Transverse colon (tissue), 4 donors: Measurements from ENCODE around the gene FBL. TPM values are rescaled to one million over a fixed set of nuclear protein-coding genes. Genes with fewer than 3 reads are reported as not detected.
"Not testable (repeated sequence)": the region's sequence is repeated elsewhere in the genome, so short reads cannot be mapped to it uniquely, and the experiment has no call there.

Experiments used
- DNase-seq: peaks from one replicate; pipeline ENCODE4 v3.0.0-alpha.2; 2019
- H3K27ac ChIP-seq, 4 donors: fragments of 200-600 bp; sonication (generic); 2 replicates each; pipeline ENCODE4 v1.5.1; 2016 to 2018; ENCODE audit warnings: inconsistent platforms in 4 of 4
- H3K27me3 ChIP-seq: fragments of 200-600 bp; sonication (generic); 2 replicates; pipeline ENCODE4 v1.5.1; 2017; ENCODE audit warnings: inconsistent platforms
- H3K36me3 ChIP-seq, 4 donors: fragments of 200-600 bp; sonication (generic); 2 replicates each; pipeline ENCODE4 v1.5.1; 2017 to 2019; ENCODE audit warnings: inconsistent platforms in 4 of 4
- H3K4me1 ChIP-seq, 4 donors: fragments of 200-600 bp; sonication (generic); 2 replicates each; pipeline ENCODE4 v1.5.1; 2017 to 2020; ENCODE audit warnings: inconsistent platforms in 4 of 4
- H3K4me3 ChIP-seq, 4 donors: fragments of 200-600 bp; sonication (generic); 1 replicate in 1 of 4; 2 replicates in 3 of 4; pipeline versions ENCODE4 v1.5.1 to v1.6.1; 2017 to 2019; ENCODE audit warnings: inconsistent platforms in 4 of 4
- H3K9me3 ChIP-seq, 2 donors: fragments of 200-600 bp; sonication (generic); 2 replicates each; pipeline ENCODE4 v1.5.1; 2017 to 2019; ENCODE audit warnings: inconsistent platforms in 2 of 2
- EP300 ChIP-seq: sonication (generic); formaldehyde crosslinking; IDR thresholded peaks from one replicate; pipeline ENCODE4 v1.6.1; 2017; ENCODE audit warnings: antibody characterized with exemption, low read depth
- POLR2A ChIP-seq: fragments of 450-650 bp; IDR thresholded peaks from one replicate; pipeline ENCODE4 v1.6.1; 2016; ENCODE audit warnings: antibody characterized with exemption, mild to moderate bottlenecking, moderate library complexity
- POLR2AphosphoS5 ChIP-seq, 3 donors: sonication (generic); formaldehyde crosslinking; IDR thresholded peaks; one replicate each; pipeline ENCODE4 v1.6.1; 2016; ENCODE audit warnings: antibody characterized with exemption in 3 of 3
- WGBS, 2 donors: methylation state at CpG; one replicate each; pipeline ENCODE4 v1.1.5; 2018; ENCODE audit warnings: low coverage in 1 of 2; 5-methylcytosine and 5-hydroxymethylcytosine counted together
- in situ Hi-C, 4 donors: fragments of 200-750 bp; cut with MboI; loops; one replicate each; pipeline versions ENCODE4 v1.15.0 to v1.15.1; 2017; ENCODE audit warnings: low sequenced_read_pairs in 3 of 4, low pct_ligation_motif_present in 1 of 4, low pct_unique_long_range_greater_than_20kb in 1 of 4
- intact Hi-C: fragments of 100-400 bp; cut with DNase I; formaldehyde crosslinking; loops from one replicate; pipeline ENCODE4 v1.15.1; 2023; ENCODE audit warnings: low total_unique reads
- total RNA-seq, 4 donors: library from RNA; depleted of rRNA; stranded (reverse); fragments of >200 nt; gene quantifications; one replicate each; pipeline ENCODE4 v1.1.0, GENCODE V29; 2016

Gene FBL
- total RNA-seq = 100 to 1,000 TPM in 1 of 4 donors, 10 to 100 TPM in 3; 20.6 to 107 (median 62.6) TPM

GRCh38 chr19:39845933-39846677 is at the start of gene FBL:
TSS of gene FBL (minus strand) at chr19:39846379. CDS start at chr19:39846300, 79 bp downstream.
- peak; percentile 98 for DNase-seq
- Histone ChIP-seq H3K27ac (peak within 1 kb of the TSS; percentile 82 to 89 (median 86)), H3K36me3 (no peaks in the 10 kb centered on the region), H3K27me3 (no peaks in the 10 kb centered on the region), H3K4me1 (peaks cover 15 to 48% (median 28%) of the 10 kb centered on the region in 4 donors), H3K9me3 (no peaks in the 10 kb centered on the region), H3K4me3 (peak within 1 kb of the TSS; percentile 71 to 87 (median 76))
- whole genome bisulfite sequencing, 2 donors = 0% methylated on average over 53 of the region's 57 CpGs; no CpG with 5 or more reads in 1 of the 2 donors
- in situ Hi-C loops = loop anchor here in 2 of 4 donors (10.0 kb wide), 1 partner anchor 51 kb away; no protein-coding TSS in a partner anchor
- peak; percentile 81 to 87 (median 82) for TF ChIP-seq POLR2AphosphoS5 (IDR thresholded peaks at IDR 0.05)
- no peak for TF ChIP-seq EP300
- peak; percentile 55 for TF ChIP-seq POLR2A
- intact Hi-C loops = no loop called here

- WGBS, 2 donors = 85 to 91% methylated on average over 2 to 10 of the region's 11 CpGs
- H3K4me3 ChIP-seq, DNase-seq, H3K27ac ChIP-seq, intact Hi-C loops, H3K27me3 ChIP-seq, in situ Hi-C loops, H3K4me1 ChIP-seq, H3K36me3 ChIP-seq, H3K9me3 ChIP-seq: not testable (repeated sequence)
Measured at GRCh38 chr19:39895096-39895495, 48.9 kb upstream of the FBL start.

- 100% methylated on average over 1 of the region's 16 CpGs; no CpG with 5 or more reads in 1 of the 2 donors for WGBS, 2 donors
- H3K9me3 ChIP-seq, DNase-seq, H3K4me3 ChIP-seq, H3K27me3 ChIP-seq, H3K4me1 ChIP-seq, H3K36me3 ChIP-seq, H3K27ac ChIP-seq, intact Hi-C loops, in situ Hi-C loops: not testable (repeated sequence)
Measured at GRCh38 chr19:39894236-39894606, 48.0 kb upstream of the FBL start.

- H3K4me3 ChIP-seq, in situ Hi-C loops, H3K27me3 ChIP-seq, H3K4me1 ChIP-seq, H3K9me3 ChIP-seq, H3K36me3 ChIP-seq, DNase-seq, intact Hi-C loops, H3K27ac ChIP-seq: not testable (repeated sequence)
- TF ChIP-seq POLR2AphosphoS5 (IDR thresholded peaks at IDR 0.05) = peak in 1 of 3 donors; percentile 13
- WGBS, 2 donors = 76 to 84% methylated on average over 9 to 24 of the region's 29 CpGs
Measured at GRCh38 chr19:39893366-39894235, 47.4 kb upstream of the FBL start.

GRCh38 chr19:39892506-39892902 is 46.3 kb upstream of the FBL start:
- H3K4me3 ChIP-seq, intact Hi-C loops, in situ Hi-C loops, H3K27ac ChIP-seq, H3K9me3 ChIP-seq, H3K36me3 ChIP-seq, DNase-seq, H3K4me1 ChIP-seq, H3K27me3 ChIP-seq: not testable (repeated sequence)
- 71 to 80% methylated on average over 4 to 5 of the region's 5 CpGs for WGBS, 2 donors

GRCh38 chr19:39891660-39892505 is 45.7 kb upstream of the FBL start:
- H3K4me3 ChIP-seq, H3K4me1 ChIP-seq, H3K9me3 ChIP-seq, in situ Hi-C loops, H3K27me3 ChIP-seq, H3K36me3 ChIP-seq, intact Hi-C loops, DNase-seq, H3K27ac ChIP-seq: not testable (repeated sequence)
- WGBS, 2 donors = 60 to 87% methylated on average over 1 to 64 of the region's 64 CpGs
